ENCODE measurements around the gene DDX27. TPM values are rescaled to one million over a fixed set of nuclear protein-coding genes. Genes with fewer than 3 reads are reported as not detected.

Gene DDX27
- total and polyA plus RNA-seq, 4 donors, result 8.8 to 16.0 (median 13.0) TPM

- 96% methylated on average over 1 of the region's 1 CpG for WGBS
- TF ChIP-seq EGR1 (IDR thresholded peaks at IDR 0.05; ENCODE audit: low read depth in 2 of 2) (no peak), RXRA (IDR thresholded peaks at IDR 0.05) (no peak), HNF4G (IDR thresholded peaks at IDR 0.05) (no peak), SP1 (IDR thresholded peaks at IDR 0.05) (no peak), RAD21 (IDR thresholded peaks at IDR 0.05) (no peak)
- TF ChIP-seq, protein P1, sequence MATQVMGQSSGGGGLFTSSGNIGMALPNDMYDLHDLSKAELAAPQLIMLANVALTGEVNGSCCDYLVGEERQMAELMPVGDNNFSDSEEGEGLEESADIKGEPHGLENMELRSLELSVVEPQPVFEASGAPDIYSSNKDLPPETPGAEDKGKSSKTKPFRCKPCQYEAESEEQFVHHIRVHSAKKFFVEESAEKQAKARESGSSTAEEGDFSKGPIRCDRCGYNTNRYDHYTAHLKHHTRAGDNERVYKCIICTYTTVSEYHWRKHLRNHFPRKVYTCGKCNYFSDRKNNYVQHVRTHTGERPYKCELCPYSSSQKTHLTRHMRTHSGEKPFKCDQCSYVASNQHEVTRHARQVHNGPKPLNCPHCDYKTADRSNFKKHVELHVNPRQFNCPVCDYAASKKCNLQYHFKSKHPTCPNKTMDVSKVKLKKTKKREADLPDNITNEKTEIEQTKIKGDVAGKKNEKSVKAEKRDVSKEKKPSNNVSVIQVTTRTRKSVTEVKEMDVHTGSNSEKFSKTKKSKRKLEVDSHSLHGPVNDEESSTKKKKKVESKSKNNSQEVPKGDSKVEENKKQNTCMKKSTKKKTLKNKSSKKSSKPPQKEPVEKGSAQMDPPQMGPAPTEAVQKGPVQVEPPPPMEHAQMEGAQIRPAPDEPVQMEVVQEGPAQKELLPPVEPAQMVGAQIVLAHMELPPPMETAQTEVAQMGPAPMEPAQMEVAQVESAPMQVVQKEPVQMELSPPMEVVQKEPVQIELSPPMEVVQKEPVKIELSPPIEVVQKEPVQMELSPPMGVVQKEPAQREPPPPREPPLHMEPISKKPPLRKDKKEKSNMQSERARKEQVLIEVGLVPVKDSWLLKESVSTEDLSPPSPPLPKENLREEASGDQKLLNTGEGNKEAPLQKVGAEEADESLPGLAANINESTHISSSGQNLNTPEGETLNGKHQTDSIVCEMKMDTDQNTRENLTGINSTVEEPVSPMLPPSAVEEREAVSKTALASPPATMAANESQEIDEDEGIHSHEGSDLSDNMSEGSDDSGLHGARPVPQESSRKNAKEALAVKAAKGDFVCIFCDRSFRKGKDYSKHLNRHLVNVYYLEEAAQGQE (IDR thresholded peaks at IDR 0.05), result no peak
- no peak overlapping the region for H3K9ac ChIP-seq (ENCODE audit: low read depth in 1 of 2, low read length in 2 of 2)
- peaks cover 51 to 95% (median 90%) of the 10 kb centered on the region in 4 donors for H3K36me3 ChIP-seq (ENCODE audit: control insufficient read depth in 4 of 4, insufficient read depth in 3 of 4, low read depth in 1 of 4, low read length in 3 of 4)
- DNase-seq (ENCODE audit: low spot score), result no peak
- H3K9me3 ChIP-seq (ENCODE audit: control insufficient read depth in 4 of 4, low read length in 3 of 4), result peaks cover 14 to 28% (median 18%) of the 10 kb centered on the region in 4 donors
- H3K4me3 ChIP-seq (ENCODE audit: low read depth in 1 of 3, low read length in 3 of 3), result no peak overlapping the region
- no peaks in the 10 kb centered on the region for H3K27me3 ChIP-seq (ENCODE audit: control insufficient read depth in 4 of 4, insufficient read depth in 4 of 4, low read length in 3 of 4)
- H3K4me1 ChIP-seq (ENCODE audit: control insufficient read depth in 4 of 4, insufficient read depth in 4 of 4, low read length in 3 of 4), result peaks cover 0 to 4% (median under 1%) of the 10 kb centered on the region in 4 donors
- H3K27ac ChIP-seq (ENCODE audit: low read depth in 1 of 2, low read length in 2 of 2), result no peak overlapping the region
Measured at GRCh38 chr20:49285233-49285668, 66.0 kb downstream of the DDX27 start.

- 95% methylated on average over 4 of the region's 4 CpGs for WGBS
- Histone ChIP-seq H3K27ac (ENCODE audit: low read depth in 1 of 2, low read length in 2 of 2) (no peak overlapping the region), H3K4me3 (ENCODE audit: low read depth in 1 of 3, low read length in 3 of 3) (no peak overlapping the region)
Measured at GRCh38 chr20:49285813-49286494, 66.7 kb downstream of the DDX27 start.

More at GRCh38 chr20:49285813-49286494, 66.7 kb downstream of the DDX27 start:
- no peak for DNase-seq (ENCODE audit: low spot score)
- H3K4me1 ChIP-seq (ENCODE audit: control insufficient read depth in 4 of 4, insufficient read depth in 4 of 4, low read length in 3 of 4), result peaks cover 0 to 4% (median under 1%) of the 10 kb centered on the region in 4 donors
- no peaks in the 10 kb centered on the region for H3K27me3 ChIP-seq (ENCODE audit: control insufficient read depth in 4 of 4, insufficient read depth in 4 of 4, low read length in 3 of 4)
- TF ChIP-seq RAD21 (IDR thresholded peaks at IDR 0.05) (no peak), YY1 (IDR thresholded peaks at IDR 0.05) (no peak), FOXA1 (IDR thresholded peaks at IDR 0.05) (no peak), MAX (IDR thresholded peaks at IDR 0.05) (no peak), SP1 (IDR thresholded peaks at IDR 0.05) (no peak)
- TF ChIP-seq, protein P2, sequence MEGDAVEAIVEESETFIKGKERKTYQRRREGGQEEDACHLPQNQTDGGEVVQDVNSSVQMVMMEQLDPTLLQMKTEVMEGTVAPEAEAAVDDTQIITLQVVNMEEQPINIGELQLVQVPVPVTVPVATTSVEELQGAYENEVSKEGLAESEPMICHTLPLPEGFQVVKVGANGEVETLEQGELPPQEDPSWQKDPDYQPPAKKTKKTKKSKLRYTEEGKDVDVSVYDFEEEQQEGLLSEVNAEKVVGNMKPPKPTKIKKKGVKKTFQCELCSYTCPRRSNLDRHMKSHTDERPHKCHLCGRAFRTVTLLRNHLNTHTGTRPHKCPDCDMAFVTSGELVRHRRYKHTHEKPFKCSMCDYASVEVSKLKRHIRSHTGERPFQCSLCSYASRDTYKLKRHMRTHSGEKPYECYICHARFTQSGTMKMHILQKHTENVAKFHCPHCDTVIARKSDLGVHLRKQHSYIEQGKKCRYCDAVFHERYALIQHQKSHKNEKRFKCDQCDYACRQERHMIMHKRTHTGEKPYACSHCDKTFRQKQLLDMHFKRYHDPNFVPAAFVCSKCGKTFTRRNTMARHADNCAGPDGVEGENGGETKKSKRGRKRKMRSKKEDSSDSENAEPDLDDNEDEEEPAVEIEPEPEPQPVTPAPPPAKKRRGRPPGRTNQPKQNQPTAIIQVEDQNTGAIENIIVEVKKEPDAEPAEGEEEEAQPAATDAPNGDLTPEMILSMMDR (IDR thresholded peaks at IDR 0.05; ENCODE audit: low read depth, low read length, missing input control), result no peak
- no peak overlapping the region for H3K9ac ChIP-seq (ENCODE audit: low read depth in 1 of 2, low read length in 2 of 2)
- H3K36me3 ChIP-seq (ENCODE audit: control insufficient read depth in 4 of 4, insufficient read depth in 3 of 4, low read depth in 1 of 4, low read length in 3 of 4), result peaks cover 51 to 95% (median 90%) of the 10 kb centered on the region in 4 donors
- peaks cover 9 to 21% (median 15%) of the 10 kb centered on the region in 4 donors for H3K9me3 ChIP-seq (ENCODE audit: control insufficient read depth in 4 of 4, low read length in 3 of 4)
